ENCODE results near the gene MRPL23.

The MRPL23 gene

DNA sequence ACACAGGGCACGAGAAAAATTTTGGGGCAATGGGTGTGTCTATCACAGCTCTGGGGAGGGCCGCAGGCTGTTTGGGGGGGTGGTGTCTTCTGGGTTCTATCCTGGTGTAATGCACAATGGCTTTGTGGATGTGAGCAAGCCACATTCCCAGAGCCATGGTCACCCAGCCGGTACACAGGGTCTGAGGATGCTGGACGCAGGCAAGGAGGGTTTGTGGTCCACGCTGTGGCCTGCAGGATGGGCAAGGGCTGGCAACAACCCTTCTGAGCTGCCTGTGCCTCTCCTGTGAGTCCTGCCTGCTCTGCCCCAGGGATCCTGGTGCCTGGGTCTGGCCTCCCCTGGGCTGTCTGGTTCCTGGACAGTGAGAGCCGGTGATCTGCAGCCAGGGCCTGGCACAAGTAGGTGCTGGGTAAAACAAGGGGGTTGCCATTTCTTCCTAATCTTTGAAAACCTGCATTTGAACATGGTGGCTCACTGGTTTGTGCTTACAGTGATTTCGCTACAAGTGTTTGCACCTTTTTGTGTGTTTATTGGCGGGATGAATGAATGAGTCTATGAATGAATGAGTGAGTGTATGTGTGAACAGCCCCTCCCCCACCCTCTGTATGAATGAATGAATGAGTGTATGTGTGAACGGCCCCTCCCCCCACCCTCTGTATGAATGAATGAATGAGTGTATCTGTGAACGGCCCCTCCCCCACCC lies 4.4 kb upstream of the MRPL23 start:
- DNase-seq (ENCODE audit: insufficient read length, low spot score) (no peak), FAIRE-seq (no peak)
- TF ChIP-seq, protein P1, sequence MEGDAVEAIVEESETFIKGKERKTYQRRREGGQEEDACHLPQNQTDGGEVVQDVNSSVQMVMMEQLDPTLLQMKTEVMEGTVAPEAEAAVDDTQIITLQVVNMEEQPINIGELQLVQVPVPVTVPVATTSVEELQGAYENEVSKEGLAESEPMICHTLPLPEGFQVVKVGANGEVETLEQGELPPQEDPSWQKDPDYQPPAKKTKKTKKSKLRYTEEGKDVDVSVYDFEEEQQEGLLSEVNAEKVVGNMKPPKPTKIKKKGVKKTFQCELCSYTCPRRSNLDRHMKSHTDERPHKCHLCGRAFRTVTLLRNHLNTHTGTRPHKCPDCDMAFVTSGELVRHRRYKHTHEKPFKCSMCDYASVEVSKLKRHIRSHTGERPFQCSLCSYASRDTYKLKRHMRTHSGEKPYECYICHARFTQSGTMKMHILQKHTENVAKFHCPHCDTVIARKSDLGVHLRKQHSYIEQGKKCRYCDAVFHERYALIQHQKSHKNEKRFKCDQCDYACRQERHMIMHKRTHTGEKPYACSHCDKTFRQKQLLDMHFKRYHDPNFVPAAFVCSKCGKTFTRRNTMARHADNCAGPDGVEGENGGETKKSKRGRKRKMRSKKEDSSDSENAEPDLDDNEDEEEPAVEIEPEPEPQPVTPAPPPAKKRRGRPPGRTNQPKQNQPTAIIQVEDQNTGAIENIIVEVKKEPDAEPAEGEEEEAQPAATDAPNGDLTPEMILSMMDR (IDR thresholded peaks at IDR 0.05; ENCODE audit: insufficient read depth, missing control alignments): no peak

DNA sequence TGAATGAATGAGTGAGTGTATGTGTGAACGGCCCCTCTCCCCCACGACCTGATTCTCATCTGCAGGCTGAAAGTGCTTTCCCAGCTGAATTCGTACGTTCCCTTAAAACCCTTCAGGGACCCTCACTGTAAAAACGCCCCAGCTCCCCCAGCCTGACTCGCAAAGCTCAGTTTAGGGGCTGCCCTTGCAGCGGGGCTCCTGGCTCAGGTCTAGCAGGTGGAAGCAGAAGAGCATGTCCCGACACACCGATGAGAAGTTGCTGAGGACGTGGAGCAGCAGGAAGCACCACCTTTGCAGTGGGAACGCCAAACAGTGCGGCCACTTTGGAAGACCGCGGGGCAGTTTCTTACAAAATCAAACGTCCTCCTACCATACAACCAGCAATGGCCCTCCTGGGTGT lies 3.6 kb upstream of the MRPL23 start:
- FAIRE-seq (no peak), DNase-seq (ENCODE audit: insufficient read length, low spot score) (no peak)
- TF ChIP-seq, protein P1 (IDR thresholded peaks at IDR 0.05; ENCODE audit: insufficient read depth, missing control alignments): no peak

GRCh38 chr11:1943977-1944376 lies 3.2 kb upstream of the MRPL23 start:
- TF ChIP-seq, protein P1 (IDR thresholded peaks at IDR 0.05; ENCODE audit: insufficient read depth, missing control alignments): no peak
- FAIRE-seq (no peak), DNase-seq (ENCODE audit: insufficient read length, low spot score) (no peak)

DNA sequence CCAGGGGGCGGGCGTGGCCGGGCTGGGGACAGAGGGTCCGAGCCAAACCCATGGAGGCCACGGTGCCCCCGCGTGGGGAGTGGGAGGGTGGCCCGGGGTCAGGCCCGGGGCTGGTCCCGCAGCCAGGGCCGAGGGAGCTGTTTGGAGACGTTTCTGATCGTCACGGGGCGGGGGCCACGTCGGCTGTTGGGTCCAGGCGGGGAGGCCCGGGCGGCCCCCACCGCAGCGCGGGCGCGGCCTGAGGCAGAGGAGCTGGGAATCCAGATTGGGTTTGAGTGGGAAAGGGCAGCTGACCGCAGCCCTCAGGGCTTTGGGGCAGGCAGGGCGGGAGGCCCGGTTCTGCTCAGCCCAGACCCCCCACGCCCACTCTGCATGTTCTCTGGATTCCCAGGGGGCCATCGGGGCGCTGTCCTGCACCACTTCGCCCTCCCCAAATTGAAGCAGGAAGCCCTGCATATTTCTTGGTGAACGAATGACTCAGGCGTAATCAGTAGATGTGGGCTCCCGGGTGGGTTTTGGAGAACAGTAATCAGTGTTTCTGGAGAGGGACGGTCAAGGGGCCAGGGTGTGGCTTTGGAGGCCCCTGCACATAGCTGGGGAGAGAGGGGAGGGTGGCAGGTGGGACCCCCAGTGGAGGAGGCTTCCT lies 583 bp downstream of the MRPL23 start:
- DNase-seq (ENCODE audit: insufficient read length, low spot score) (no peak), FAIRE-seq (no peak)
- TF ChIP-seq, protein P1 (IDR thresholded peaks at IDR 0.05; ENCODE audit: insufficient read depth, missing control alignments): no peak

DNA sequence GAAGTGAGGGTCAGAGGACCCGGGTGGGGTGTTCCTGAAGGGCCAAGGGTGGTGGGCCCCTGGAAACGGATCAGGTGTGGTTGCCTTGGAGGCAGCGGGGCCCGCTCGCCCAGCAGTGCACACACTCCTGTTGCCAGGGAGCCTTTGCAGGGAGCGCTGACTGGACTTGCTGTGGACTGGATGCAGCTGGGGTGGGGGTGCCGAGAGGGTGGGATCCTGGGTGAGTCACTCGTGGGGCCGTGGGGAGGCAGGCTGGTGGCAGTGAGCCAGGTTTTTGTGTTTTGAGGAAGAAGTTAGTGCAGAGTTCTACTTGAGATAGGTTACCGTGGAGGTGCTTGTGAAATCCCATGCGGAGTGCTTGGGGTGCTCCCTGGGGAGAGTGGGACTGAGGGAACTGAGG lies 1.3 kb downstream of the MRPL23 start:
- TF ChIP-seq, protein P1 (IDR thresholded peaks at IDR 0.05; ENCODE audit: insufficient read depth, missing control alignments): no peak
- FAIRE-seq: no peak
- DNase-seq (ENCODE audit: insufficient read length, low spot score): no peak

- FAIRE-seq: no peak
- DNase-seq (ENCODE audit: insufficient read length, low spot score): no peak
- TF ChIP-seq, protein P1 (IDR thresholded peaks at IDR 0.05; ENCODE audit: insufficient read depth, missing control alignments): no peak
Measured at GRCh38 chr11:1949302-1949701, 2.2 kb downstream of the MRPL23 start.

DNA sequence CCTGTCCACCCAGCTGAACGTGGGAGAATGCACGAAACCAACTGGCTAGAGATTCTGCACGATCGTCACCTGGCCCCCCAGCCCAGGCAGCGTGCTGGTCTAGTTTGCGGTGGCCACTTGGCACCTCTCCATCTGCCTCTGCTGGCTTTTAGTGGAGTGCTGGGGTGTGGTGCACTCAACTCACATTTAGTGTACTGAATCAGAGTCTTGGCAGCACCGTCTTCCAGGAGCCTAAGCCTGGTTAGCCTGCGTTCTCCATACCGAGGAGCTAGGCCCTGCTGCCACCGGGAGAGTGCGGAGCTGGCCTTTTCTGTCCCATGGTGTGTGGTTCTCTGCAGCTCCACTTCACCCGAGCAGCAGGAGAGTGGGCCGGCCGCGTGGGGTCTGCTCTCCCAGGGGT lies 2.8 kb downstream of the MRPL23 start:
- DNase-seq (ENCODE audit: insufficient read length, low spot score) (no peak), FAIRE-seq (no peak)
- TF ChIP-seq, protein P1 (IDR thresholded peaks at IDR 0.05; ENCODE audit: insufficient read depth, missing control alignments): no peak
